HL-60 (cell line): ENCODE results near the gene CAV1.

Source experiments
- CTCF ChIP-seq: IDR thresholded peaks from one replicate; pipeline ENCODE4 v1.5.1; 2011; ENCODE audit warnings: low read length, control low read depth, inconsistent platforms; ENCODE audit not compliant: insufficient read depth
- TF ChIP-seq, protein P1 (sequence below): IDR thresholded peaks from 2 replicates; pipeline ENCODE4 v1.6.1; 2012; ENCODE audit warnings: low read depth; ENCODE audit not compliant: insufficient replicate concordance

DNA sequence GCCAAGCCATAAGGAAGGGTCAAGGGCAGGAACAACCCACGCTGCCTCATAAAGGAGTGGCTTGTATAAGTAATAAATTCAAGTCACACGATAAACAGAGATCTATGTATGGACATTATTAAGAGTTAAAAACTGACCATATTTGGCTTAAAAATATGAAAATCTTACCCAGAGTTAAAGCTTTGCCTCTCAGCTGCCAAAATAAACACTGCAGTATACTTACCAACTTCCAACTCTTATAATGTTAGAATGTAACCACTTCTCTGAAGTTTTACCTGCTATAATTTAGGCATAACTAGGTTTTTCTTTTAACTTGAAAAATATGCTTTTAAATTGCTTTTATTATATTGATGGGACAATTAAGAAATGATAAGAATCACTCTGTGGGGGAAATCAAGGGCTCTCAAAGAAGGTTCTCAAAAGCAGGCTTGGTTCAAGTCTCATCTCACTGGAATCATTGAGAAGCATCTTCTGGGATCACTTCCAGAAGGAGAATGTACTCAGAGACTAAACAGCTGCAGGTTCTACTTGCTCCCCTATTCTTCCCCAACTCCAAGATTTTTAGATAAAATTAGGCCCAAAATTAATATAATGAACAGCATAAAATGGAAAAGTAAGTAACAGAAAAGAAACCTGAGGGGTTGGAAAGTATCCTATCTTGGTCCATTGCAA is 41.4 kb upstream of the CAV1 start:
- TF ChIP-seq CTCF = no peak
- TF ChIP-seq, protein P1, sequence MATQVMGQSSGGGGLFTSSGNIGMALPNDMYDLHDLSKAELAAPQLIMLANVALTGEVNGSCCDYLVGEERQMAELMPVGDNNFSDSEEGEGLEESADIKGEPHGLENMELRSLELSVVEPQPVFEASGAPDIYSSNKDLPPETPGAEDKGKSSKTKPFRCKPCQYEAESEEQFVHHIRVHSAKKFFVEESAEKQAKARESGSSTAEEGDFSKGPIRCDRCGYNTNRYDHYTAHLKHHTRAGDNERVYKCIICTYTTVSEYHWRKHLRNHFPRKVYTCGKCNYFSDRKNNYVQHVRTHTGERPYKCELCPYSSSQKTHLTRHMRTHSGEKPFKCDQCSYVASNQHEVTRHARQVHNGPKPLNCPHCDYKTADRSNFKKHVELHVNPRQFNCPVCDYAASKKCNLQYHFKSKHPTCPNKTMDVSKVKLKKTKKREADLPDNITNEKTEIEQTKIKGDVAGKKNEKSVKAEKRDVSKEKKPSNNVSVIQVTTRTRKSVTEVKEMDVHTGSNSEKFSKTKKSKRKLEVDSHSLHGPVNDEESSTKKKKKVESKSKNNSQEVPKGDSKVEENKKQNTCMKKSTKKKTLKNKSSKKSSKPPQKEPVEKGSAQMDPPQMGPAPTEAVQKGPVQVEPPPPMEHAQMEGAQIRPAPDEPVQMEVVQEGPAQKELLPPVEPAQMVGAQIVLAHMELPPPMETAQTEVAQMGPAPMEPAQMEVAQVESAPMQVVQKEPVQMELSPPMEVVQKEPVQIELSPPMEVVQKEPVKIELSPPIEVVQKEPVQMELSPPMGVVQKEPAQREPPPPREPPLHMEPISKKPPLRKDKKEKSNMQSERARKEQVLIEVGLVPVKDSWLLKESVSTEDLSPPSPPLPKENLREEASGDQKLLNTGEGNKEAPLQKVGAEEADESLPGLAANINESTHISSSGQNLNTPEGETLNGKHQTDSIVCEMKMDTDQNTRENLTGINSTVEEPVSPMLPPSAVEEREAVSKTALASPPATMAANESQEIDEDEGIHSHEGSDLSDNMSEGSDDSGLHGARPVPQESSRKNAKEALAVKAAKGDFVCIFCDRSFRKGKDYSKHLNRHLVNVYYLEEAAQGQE = no peak
